ENCODE measurements around the gene FBXO30. TPM values are rescaled to one million over a fixed set of nuclear protein-coding genes. Genes with fewer than 3 reads are reported as not detected.
A peak's percentile ranks its signal among the peaks of the same experiment; 100 is the strongest.

FBXO30 gene
- total and polyA plus RNA-seq, 5 donors from 2014 or later: 0.99 to 4.1 (median 1.6) TPM

- Mint-ChIP-seq H3K27me3 (no peaks in the 10 kb centered on the region), H3K4me3 (peak overlapping the region; percentile 71 to 95 (median 92)), H3K4me1 (peaks cover 30 to 52% (median 39%) of the 10 kb centered on the region in 4 donors), H3K36me3 (peaks cover 4% of the 10 kb centered on the region), H3K27ac (peak overlapping the region in 2 of 3 donors; percentile 7 to 96), H3K9me3 (no peaks in the 10 kb centered on the region)
- no peak for DNase-seq
- Histone ChIP-seq H3K9me3 (ENCODE audit: control insufficient read depth in 2 of 2, low read length in 2 of 2) (no peaks in the 10 kb centered on the region), H3K4me3 (ENCODE audit: low read depth, low read length) (peak overlapping the region; percentile 84), H3K27ac (ENCODE audit: insufficient read depth, low read length, poor library complexity, severe bottlenecking) (no peak overlapping the region), H3K36me3 (ENCODE audit: control insufficient read depth, insufficient read depth, low read length) (no peaks in the 10 kb centered on the region), H3K27me3 (ENCODE audit: control insufficient read depth, insufficient read depth, low read length) (no peaks in the 10 kb centered on the region), H3K4me1 (ENCODE audit: control insufficient read depth, insufficient read depth, low read length, poor library complexity, severe bottlenecking) (peaks cover 26% of the 10 kb centered on the region)
- no peak for ATAC-seq (ENCODE audit: low read depth in 2 of 2)
Observed at GRCh38 chr6:145816392-145816791, 1.8 kb upstream of the FBXO30 start.

- DNase-seq: peak in 2 of 3 donors; percentile 10 to 42
- Histone ChIP-seq H3K4me1 (ENCODE audit: control insufficient read depth, insufficient read depth, low read length, poor library complexity, severe bottlenecking) (peaks cover 26% of the 10 kb centered on the region), H3K27ac (ENCODE audit: insufficient read depth, low read length, poor library complexity, severe bottlenecking) (peak overlapping the region; percentile 83), H3K36me3 (ENCODE audit: control insufficient read depth, insufficient read depth, low read length) (no peaks in the 10 kb centered on the region), H3K27me3 (ENCODE audit: control insufficient read depth, insufficient read depth, low read length) (no peaks in the 10 kb centered on the region), H3K4me3 (ENCODE audit: low read depth, low read length) (peak overlapping the region; percentile 84), H3K9me3 (ENCODE audit: control insufficient read depth in 2 of 2, low read length in 2 of 2) (no peaks in the 10 kb centered on the region)
- no peaks in the 10 kb centered on the region for H3K27me3 Mint-ChIP-seq
- H3K4me1 Mint-ChIP-seq: peaks cover 36 to 58% (median 46%) of the 10 kb centered on the region in 4 donors
- peak in 1 of 2 donors; percentile 4 for ATAC-seq (ENCODE audit: low read depth in 2 of 2)
- peak overlapping the region; percentile 89 to 96 (median 95) for H3K27ac Mint-ChIP-seq
- peak overlapping the region; percentile 91 to 99 (median 94) for H3K4me3 Mint-ChIP-seq
- H3K9me3 Mint-ChIP-seq: no peaks in the 10 kb centered on the region
- H3K36me3 Mint-ChIP-seq: no peaks in the 10 kb centered on the region
Observed at GRCh38 chr6:145815309-145816274, 997 bp upstream of the FBXO30 start.

GRCh38 chr6:145814035-145814500 is 527 bp downstream of the FBXO30 start:
- peak overlapping the region; percentile 92 for H3K4me3 ChIP-seq (ENCODE audit: low read depth, low read length)
- Mint-ChIP-seq H3K27ac (peak overlapping the region; percentile 52 to 77 (median 71)), H3K4me1 (peaks cover 39 to 65% (median 53%) of the 10 kb centered on the region in 4 donors), H3K9me3 (no peaks in the 10 kb centered on the region), H3K36me3 (no peaks in the 10 kb centered on the region), H3K4me3 (peak overlapping the region; percentile 81 to 96 (median 88)), H3K27me3 (no peaks in the 10 kb centered on the region)
- H3K9me3 ChIP-seq (ENCODE audit: control insufficient read depth in 2 of 2, low read length in 2 of 2): no peaks in the 10 kb centered on the region
- H3K36me3 ChIP-seq (ENCODE audit: control insufficient read depth, insufficient read depth, low read length): no peaks in the 10 kb centered on the region
- H3K27ac ChIP-seq (ENCODE audit: insufficient read depth, low read length, poor library complexity, severe bottlenecking): peak overlapping the region; percentile 83
- peaks cover 32% of the 10 kb centered on the region for H3K4me1 ChIP-seq (ENCODE audit: control insufficient read depth, insufficient read depth, low read length, poor library complexity, severe bottlenecking)
- ATAC-seq (ENCODE audit: low read depth in 2 of 2): no peak
- H3K27me3 ChIP-seq (ENCODE audit: control insufficient read depth, insufficient read depth, low read length): no peaks in the 10 kb centered on the region
- DNase-seq: peak in 2 of 3 donors; percentile 5 to 47

GRCh38 chr6:145813285-145814034 is 1.1 kb downstream of the FBXO30 start:
- no peaks in the 10 kb centered on the region for H3K27me3 Mint-ChIP-seq
- H3K4me3 Mint-ChIP-seq: peak overlapping the region; percentile 81 to 96 (median 88)
- H3K27ac ChIP-seq (ENCODE audit: insufficient read depth, low read length, poor library complexity, severe bottlenecking): peak overlapping the region; percentile 83
- no peaks in the 10 kb centered on the region for H3K27me3 ChIP-seq (ENCODE audit: control insufficient read depth, insufficient read depth, low read length)
- no peak for ATAC-seq (ENCODE audit: low read depth in 2 of 2)
- peak overlapping the region; percentile 52 to 77 (median 71) for H3K27ac Mint-ChIP-seq
- no peaks in the 10 kb centered on the region for H3K36me3 Mint-ChIP-seq
- H3K4me1 Mint-ChIP-seq: peaks cover 40 to 65% (median 55%) of the 10 kb centered on the region in 4 donors
- peaks cover 32% of the 10 kb centered on the region for H3K4me1 ChIP-seq (ENCODE audit: control insufficient read depth, insufficient read depth, low read length, poor library complexity, severe bottlenecking)
- H3K9me3 ChIP-seq (ENCODE audit: control insufficient read depth in 2 of 2, low read length in 2 of 2): no peaks in the 10 kb centered on the region
- H3K4me3 ChIP-seq (ENCODE audit: low read depth, low read length): peak overlapping the region; percentile 92
- DNase-seq: peak in 2 of 3 donors; percentile 1 to 20
- no peaks in the 10 kb centered on the region for H3K36me3 ChIP-seq (ENCODE audit: control insufficient read depth, insufficient read depth, low read length)
- peaks cover 0 to under 1% (median 0%) of the 10 kb centered on the region in 7 donors for H3K9me3 Mint-ChIP-seq

- no peak overlapping the region for H3K4me3 ChIP-seq (ENCODE audit: low read depth, low read length)
- H3K27me3 ChIP-seq (ENCODE audit: control insufficient read depth, insufficient read depth, low read length): no peaks in the 10 kb centered on the region
- peaks cover 0 to 2% (median 0%) of the 10 kb centered on the region in 7 donors for H3K9me3 Mint-ChIP-seq
- ATAC-seq (ENCODE audit: low read depth in 2 of 2): no peak
- no peaks in the 10 kb centered on the region for H3K36me3 ChIP-seq (ENCODE audit: control insufficient read depth, insufficient read depth, low read length)
- no peaks in the 10 kb centered on the region for H3K36me3 Mint-ChIP-seq
- no peak overlapping the region for H3K27ac Mint-ChIP-seq
- peaks cover 32% of the 10 kb centered on the region for H3K4me1 ChIP-seq (ENCODE audit: control insufficient read depth, insufficient read depth, low read length, poor library complexity, severe bottlenecking)
- H3K4me3 Mint-ChIP-seq: peak overlapping the region in 1 of 4 donors; percentile 47
- peaks cover 41 to 63% (median 49%) of the 10 kb centered on the region in 4 donors for H3K4me1 Mint-ChIP-seq
- H3K27me3 Mint-ChIP-seq: no peaks in the 10 kb centered on the region
- H3K9me3 ChIP-seq (ENCODE audit: control insufficient read depth in 2 of 2, low read length in 2 of 2): no peaks in the 10 kb centered on the region
- DNase-seq: no peak
- no peak overlapping the region for H3K27ac ChIP-seq (ENCODE audit: insufficient read depth, low read length, poor library complexity, severe bottlenecking)
Observed at GRCh38 chr6:145811741-145812140, 2.9 kb downstream of the FBXO30 start.

- Histone ChIP-seq H3K27ac (ENCODE audit: insufficient read depth, low read length, poor library complexity, severe bottlenecking) (no peak overlapping the region), H3K4me3 (ENCODE audit: low read depth, low read length) (no peak overlapping the region), H3K36me3 (ENCODE audit: control insufficient read depth, insufficient read depth, low read length) (peaks cover 14% of the 10 kb centered on the region), H3K27me3 (ENCODE audit: control insufficient read depth, insufficient read depth, low read length) (no peaks in the 10 kb centered on the region), H3K9me3 (ENCODE audit: control insufficient read depth in 2 of 2, low read length in 2 of 2) (no peaks in the 10 kb centered on the region), H3K4me1 (ENCODE audit: control insufficient read depth, insufficient read depth, low read length, poor library complexity, severe bottlenecking) (peaks cover 16% of the 10 kb centered on the region)
- DNase-seq: no peak
- Mint-ChIP-seq H3K4me1 (peaks cover 35 to 46% (median 39%) of the 10 kb centered on the region in 4 donors), H3K27ac (no peak overlapping the region), H3K27me3 (no peaks in the 10 kb centered on the region), H3K9me3 (peaks cover 0 to 3% (median 0%) of the 10 kb centered on the region in 7 donors), H3K36me3 (peaks cover 14% of the 10 kb centered on the region), H3K4me3 (no peak overlapping the region)
- ATAC-seq (ENCODE audit: low read depth in 2 of 2): no peak
Observed at GRCh38 chr6:145809785-145810184, 4.8 kb downstream of the FBXO30 start.

- DNase-seq (peak in 2 of 3 donors; percentile 4 to 16), ATAC-seq (ENCODE audit: low read depth in 2 of 2) (no peak)
- no peaks in the 10 kb centered on the region for H3K27me3 Mint-ChIP-seq
- peaks cover 0 to 3% (median 0%) of the 10 kb centered on the region in 7 donors for H3K9me3 Mint-ChIP-seq
- Histone ChIP-seq H3K36me3 (ENCODE audit: control insufficient read depth, insufficient read depth, low read length) (peaks cover 14% of the 10 kb centered on the region), H3K4me1 (ENCODE audit: control insufficient read depth, insufficient read depth, low read length, poor library complexity, severe bottlenecking) (peaks cover 16% of the 10 kb centered on the region), H3K4me3 (ENCODE audit: low read depth, low read length) (no peak overlapping the region), H3K27ac (ENCODE audit: insufficient read depth, low read length, poor library complexity, severe bottlenecking) (no peak overlapping the region), H3K27me3 (ENCODE audit: control insufficient read depth, insufficient read depth, low read length) (no peaks in the 10 kb centered on the region), H3K9me3 (ENCODE audit: control insufficient read depth in 2 of 2, low read length in 2 of 2) (no peaks in the 10 kb centered on the region)
- peak overlapping the region in 1 of 3 donors; percentile 12 for H3K27ac Mint-ChIP-seq
- H3K36me3 Mint-ChIP-seq: peaks cover 20% of the 10 kb centered on the region
- H3K4me3 Mint-ChIP-seq: peak overlapping the region in 1 of 4 donors; percentile 36
- peaks cover 35 to 47% (median 39%) of the 10 kb centered on the region in 4 donors for H3K4me1 Mint-ChIP-seq
Observed at GRCh38 chr6:145809211-145809610, 5.4 kb downstream of the FBXO30 start.
